Psoas muscle (tissue), 8 donors: ENCODE measurements around the gene RWDD3. TPM values are rescaled to one million over a fixed set of nuclear protein-coding genes. Genes with fewer than 3 reads are reported as not detected.

Experiments used
- ATAC-seq, 4 donors: fragments of 200-7000 bp; cut with Tn5 transposase; one replicate each; pipeline ENCODE4 v1.9.1; 2020; ENCODE audit warnings: moderate library complexity in 3 of 4, mild to moderate bottlenecking in 2 of 4
- DNase-seq, 2 donors: peaks; one replicate each; pipeline ENCODE4 v3.0.0-alpha.2; 2020
- H3K27ac ChIP-seq: fragments of 200-600 bp; one replicate; pipeline ENCODE4 v1.8.0; 2022
- H3K27me3 ChIP-seq, 3 donors: fragments of 200-600 bp in 1 of 3; one replicate each; pipeline versions ENCODE4 v1.6.1 to v1.8.0; 2013 to 2022; ENCODE audit warnings: low read length in 2 of 3, mild to moderate bottlenecking in 2 of 3, moderate library complexity in 1 of 3; ENCODE audit not compliant: insufficient read depth in 3 of 3
- H3K36me3 ChIP-seq, 2 donors: fragments of 200-600 bp in 1 of 2; one replicate each; pipeline versions ENCODE4 v1.6.1 to v1.8.0; 2013 to 2022; ENCODE audit warnings: low read depth in 1 of 2, mild to moderate bottlenecking in 1 of 2, moderate library complexity in 1 of 2; ENCODE audit not compliant: insufficient read depth in 1 of 2
- H3K4me1 ChIP-seq: fragments of 200-600 bp; one replicate; pipeline ENCODE4 v1.8.0; 2022
- H3K4me3 ChIP-seq: fragments of 200-600 bp; one replicate; pipeline ENCODE4 v1.8.0; 2022; ENCODE audit warnings: mild to moderate bottlenecking
- H3K9me3 ChIP-seq: fragments of 200-600 bp; one replicate; pipeline ENCODE4 v1.8.0; 2022
- WGBS, 3 donors: extraction: QIAGEN DNeasy Blood & Tissue Kit; methylation state at CpG; one replicate each; pipeline versions ENCODE4 v1.1.6 to v1.1.7; 2013; 5-methylcytosine and 5-hydroxymethylcytosine counted together
- intact Hi-C, 2 donors: fragments of 100-400 bp; cut with DNase I; formaldehyde crosslinking; loops; one replicate each; pipeline versions ENCODE4 v1.11.0 to v1.14.2; 2022
- polyA plus RNA-seq, 3 donors: library from polyadenylated mRNA; stranded (reverse); fragments of 200-250 nt; gene quantifications; one replicate each; pipeline ENCODE4 v1.2.3, GENCODE V29; 2013
- total RNA-seq, 4 donors: library from RNA; stranded (reverse); fragmentation: NEBNext Ultra II Directional in 2 of 4; extraction: Animal tissue kit (Norgen Biotek cat#: 25700) in 2 of 4; gene quantifications; one replicate each; pipeline versions ENCODE4 v1.2.1 to v1.2.4, GENCODE V29; 2021 to 2023
- TF ChIP-seq, protein P1 (sequence below): fragments of 200-600 bp; IDR thresholded peaks from one replicate; pipeline ENCODE4 v1.8.0; 2022; ENCODE audit warnings: antibody characterized with exemption
- donor health status: healthy with polysubstance abuse.
- donor health status: DM: no; HTN: no; CAD: no; lungs with moderate emphysema.
- donor health status: Bipolar disorder and iron deficiency.
- donor health status: healthy.
- donor health status: DM: yes; HTN: yes; CAD: no.
- donor health status: DM: no; HTN: no; CAD: no.
- donor health status: DM: no; HTN: no; CAD: no.
- donor health status: DM: yes; HTN: yes; CAD: no.

RWDD3 gene
- total and polyA plus RNA-seq, 7 donors, result 8.3 to 17.6 (median 12.5) TPM

DNA sequence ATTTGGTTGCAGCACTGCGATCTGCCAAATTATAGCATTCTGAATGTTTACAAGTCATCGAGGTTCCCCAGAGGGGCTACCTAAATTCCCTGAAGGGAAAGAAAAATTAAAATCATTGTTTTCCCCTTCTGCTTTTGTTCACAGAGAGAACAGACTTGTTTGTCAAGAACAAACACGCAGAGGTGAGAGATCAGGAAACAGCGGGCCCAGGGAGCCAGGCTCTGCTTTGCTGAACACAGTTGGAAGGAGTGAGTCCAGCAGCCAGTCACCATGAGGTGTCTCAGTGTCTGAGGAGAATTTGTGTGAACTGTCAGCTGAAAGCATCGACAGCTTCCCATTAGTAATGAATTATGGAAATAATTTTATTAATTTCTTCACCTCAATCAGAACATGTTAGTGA lies 52.5 kb downstream of the RWDD3 start:
- WGBS, 3 donors, result 60 to 66% (median 63%) methylated on average over 5 of the region's 5 CpGs
- Histone ChIP-seq H3K4me1 (no peaks in the 10 kb centered on the region), H3K27ac (no peak overlapping the region), H3K9me3 (no peaks in the 10 kb centered on the region), H3K4me3 (no peak overlapping the region), H3K27me3 (no peaks in the 10 kb centered on the region), H3K36me3 (no peaks in the 10 kb centered on the region)
- intact Hi-C loops, result no loop called here
- TF ChIP-seq, protein P1, sequence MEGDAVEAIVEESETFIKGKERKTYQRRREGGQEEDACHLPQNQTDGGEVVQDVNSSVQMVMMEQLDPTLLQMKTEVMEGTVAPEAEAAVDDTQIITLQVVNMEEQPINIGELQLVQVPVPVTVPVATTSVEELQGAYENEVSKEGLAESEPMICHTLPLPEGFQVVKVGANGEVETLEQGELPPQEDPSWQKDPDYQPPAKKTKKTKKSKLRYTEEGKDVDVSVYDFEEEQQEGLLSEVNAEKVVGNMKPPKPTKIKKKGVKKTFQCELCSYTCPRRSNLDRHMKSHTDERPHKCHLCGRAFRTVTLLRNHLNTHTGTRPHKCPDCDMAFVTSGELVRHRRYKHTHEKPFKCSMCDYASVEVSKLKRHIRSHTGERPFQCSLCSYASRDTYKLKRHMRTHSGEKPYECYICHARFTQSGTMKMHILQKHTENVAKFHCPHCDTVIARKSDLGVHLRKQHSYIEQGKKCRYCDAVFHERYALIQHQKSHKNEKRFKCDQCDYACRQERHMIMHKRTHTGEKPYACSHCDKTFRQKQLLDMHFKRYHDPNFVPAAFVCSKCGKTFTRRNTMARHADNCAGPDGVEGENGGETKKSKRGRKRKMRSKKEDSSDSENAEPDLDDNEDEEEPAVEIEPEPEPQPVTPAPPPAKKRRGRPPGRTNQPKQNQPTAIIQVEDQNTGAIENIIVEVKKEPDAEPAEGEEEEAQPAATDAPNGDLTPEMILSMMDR, result no peak
- DNase-seq (no peak), ATAC-seq (no peak)

DNA sequence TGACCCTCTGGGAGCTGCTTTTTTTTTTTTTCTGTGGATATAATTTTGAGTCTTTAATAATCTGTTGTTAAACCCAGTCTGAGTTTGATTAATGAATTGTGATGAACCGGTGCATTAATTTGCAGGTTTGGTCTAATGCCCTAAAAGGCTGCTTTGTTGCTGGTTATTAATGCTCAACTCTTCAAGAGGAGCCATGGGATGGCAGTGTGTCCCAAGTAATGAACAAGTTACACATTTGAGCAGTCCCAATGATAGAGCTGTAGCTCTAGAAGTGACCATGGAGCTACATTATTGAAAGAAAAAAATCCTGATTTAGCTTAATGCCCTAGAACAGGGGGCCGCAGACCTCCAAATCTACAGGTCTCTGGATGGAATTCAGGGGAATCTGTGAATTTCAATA lies 53.1 kb downstream of the RWDD3 start:
- Histone ChIP-seq H3K27me3 (no peaks in the 10 kb centered on the region), H3K27ac (no peak overlapping the region), H3K36me3 (no peaks in the 10 kb centered on the region), H3K4me3 (no peak overlapping the region), H3K4me1 (no peaks in the 10 kb centered on the region), H3K9me3 (no peaks in the 10 kb centered on the region)
- DNase-seq (no peak), ATAC-seq (no peak)
- intact Hi-C loops, result no loop called here
- TF ChIP-seq, protein P1, result no peak
- 80 to 81% (median 80%) methylated on average over 2 of the region's 2 CpGs for WGBS, 3 donors

DNA sequence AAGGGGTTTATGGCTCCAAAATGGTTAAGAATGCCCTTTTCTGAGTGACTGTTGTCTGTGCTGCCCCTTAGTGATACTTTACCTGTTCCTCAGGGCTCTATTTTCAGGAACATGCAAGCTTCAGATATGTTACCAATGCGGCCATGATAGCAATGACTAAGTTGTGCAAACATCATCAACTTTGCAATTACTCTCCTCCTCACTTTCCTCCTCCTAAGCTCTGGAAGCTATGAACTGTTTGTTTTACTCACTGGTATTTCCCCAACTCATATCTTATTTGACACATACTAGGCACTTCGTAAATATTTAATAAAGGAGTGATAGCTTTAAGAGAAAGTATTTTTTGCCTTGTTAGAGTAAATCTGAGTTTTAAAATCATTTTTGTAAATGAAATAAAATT lies 53.8 kb downstream of the RWDD3 start:
- no peak for ATAC-seq
- H3K27me3 ChIP-seq, result no peaks in the 10 kb centered on the region
- H3K9me3 ChIP-seq, result no peaks in the 10 kb centered on the region
- intact Hi-C loops, result no loop called here
- no peak for DNase-seq
- H3K36me3 ChIP-seq, result no peaks in the 10 kb centered on the region
- H3K4me3 ChIP-seq, result no peak overlapping the region
- H3K4me1 ChIP-seq, result no peaks in the 10 kb centered on the region
- no peak overlapping the region for H3K27ac ChIP-seq
- WGBS, 3 donors, result 85 to 92% (median 87%) methylated on average over 2 of the region's 2 CpGs
- TF ChIP-seq, protein P1, result no peak

Other genes starting within 250 kb of the RWDD3 start
- gene ALG14, start 161.3 kb upstream of the RWDD3 start, total RNA-seq, result 1 to 10 TPM; 1.8 to 2.7 (median 2.4) TPM
- gene ALG14, start 161.3 kb upstream of the RWDD3 start, polyA plus RNA-seq, result 1 to 10 TPM in 1 of 3 donors, under 1 TPM in 2; 0.48 to 2.1 (median 0.95) TPM
- gene TLCD4, start 116.9 kb upstream of the RWDD3 start, total RNA-seq, result 10 to 100 TPM; 14.3 to 26.9 (median 20.0) TPM
- 10 to 100 TPM in 1 of 3 donors, 1 to 10 TPM in 1, under 1 TPM in 1; 0.69 to 11.2 (median 4.3) TPM for gene TLCD4, start 116.9 kb upstream of the RWDD3 start, polyA plus RNA-seq